Measurements from ENCODE around the gene LRMDA.

DNA sequence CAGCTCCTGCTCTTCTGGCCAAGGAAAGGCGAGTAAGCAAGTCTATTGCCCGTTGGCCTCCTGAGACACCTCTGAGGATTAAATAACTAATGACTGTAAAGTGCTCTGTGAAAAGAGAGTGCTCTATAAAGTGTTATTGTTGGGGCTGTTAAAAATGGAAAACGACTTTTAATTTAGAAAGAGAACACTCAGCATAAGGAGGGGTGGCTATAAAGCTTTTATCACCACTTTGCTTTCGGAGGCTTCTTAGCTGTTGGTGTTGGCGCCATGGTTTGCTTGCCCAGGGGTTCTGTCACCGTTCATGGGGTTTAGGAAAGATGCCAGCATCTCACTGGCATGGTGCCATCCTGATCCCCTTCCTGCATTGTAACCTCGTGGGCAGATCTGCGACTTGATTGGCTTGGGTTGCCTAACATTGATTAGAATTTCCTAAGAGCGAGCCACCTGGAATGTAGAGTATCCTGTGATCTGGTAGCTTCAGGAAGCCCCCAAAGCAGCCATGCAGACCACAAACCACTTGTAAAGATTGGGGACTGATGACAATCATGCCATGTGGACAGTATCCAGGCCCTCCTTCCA lies 509.9 kb downstream of the LRMDA start:
- TF ChIP-seq, protein P1, sequence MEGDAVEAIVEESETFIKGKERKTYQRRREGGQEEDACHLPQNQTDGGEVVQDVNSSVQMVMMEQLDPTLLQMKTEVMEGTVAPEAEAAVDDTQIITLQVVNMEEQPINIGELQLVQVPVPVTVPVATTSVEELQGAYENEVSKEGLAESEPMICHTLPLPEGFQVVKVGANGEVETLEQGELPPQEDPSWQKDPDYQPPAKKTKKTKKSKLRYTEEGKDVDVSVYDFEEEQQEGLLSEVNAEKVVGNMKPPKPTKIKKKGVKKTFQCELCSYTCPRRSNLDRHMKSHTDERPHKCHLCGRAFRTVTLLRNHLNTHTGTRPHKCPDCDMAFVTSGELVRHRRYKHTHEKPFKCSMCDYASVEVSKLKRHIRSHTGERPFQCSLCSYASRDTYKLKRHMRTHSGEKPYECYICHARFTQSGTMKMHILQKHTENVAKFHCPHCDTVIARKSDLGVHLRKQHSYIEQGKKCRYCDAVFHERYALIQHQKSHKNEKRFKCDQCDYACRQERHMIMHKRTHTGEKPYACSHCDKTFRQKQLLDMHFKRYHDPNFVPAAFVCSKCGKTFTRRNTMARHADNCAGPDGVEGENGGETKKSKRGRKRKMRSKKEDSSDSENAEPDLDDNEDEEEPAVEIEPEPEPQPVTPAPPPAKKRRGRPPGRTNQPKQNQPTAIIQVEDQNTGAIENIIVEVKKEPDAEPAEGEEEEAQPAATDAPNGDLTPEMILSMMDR (IDR thresholded peaks at IDR 0.05): no peak
- no peak for TF ChIP-seq POLR2A (IDR thresholded peaks at IDR 0.05)
